Measurements from ENCODE around the gene PADI2. TPM values are rescaled to one million over a fixed set of nuclear protein-coding genes. Genes with fewer than 3 reads are reported as not detected.

The PADI2 gene
- total RNA-seq, 1 experiment from 2014 or later = 3.0 TPM

DNA sequence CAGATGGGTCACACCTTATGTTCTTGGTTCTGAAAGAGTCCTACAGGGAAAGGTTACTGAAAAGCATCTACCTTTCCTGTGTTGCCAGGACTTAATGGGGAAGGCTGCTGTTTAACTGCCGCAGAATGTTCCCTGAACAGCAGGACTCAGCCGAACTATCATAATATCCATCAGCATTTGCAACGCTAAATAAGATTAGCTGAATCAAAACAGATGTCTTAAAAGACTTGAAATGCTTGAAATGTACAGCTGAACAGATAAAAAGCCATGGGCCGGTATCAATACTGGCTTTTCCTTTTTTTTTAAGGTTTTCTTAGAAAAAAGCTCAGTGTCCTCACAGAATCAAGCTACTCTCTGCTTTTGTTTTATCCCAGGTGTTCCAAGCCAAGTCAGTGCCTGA lies 87.8 kb downstream of the PADI2 start:
- Histone ChIP-seq H2BK20ac (ENCODE audit: low read depth, low read length, poor library complexity, severe bottlenecking) (no peak overlapping the region), H3K27me3 (ENCODE audit: insufficient read depth, low read length) (no peaks in the 10 kb centered on the region), H3K27ac (ENCODE audit: insufficient read length, low read depth, low read length) (no peak overlapping the region), H3T11ph (ENCODE audit: low read length) (no peak overlapping the region), H3K56ac (ENCODE audit: insufficient read length, low read depth, low read length) (no peak overlapping the region), H3K23ac (ENCODE audit: insufficient read length, low read depth, low read length) (no peak overlapping the region), H2BK5ac (ENCODE audit: insufficient read length, low read length) (no peak overlapping the region), H4K20me1 (ENCODE audit: control insufficient read depth, insufficient read depth, insufficient read length) (no peaks in the 10 kb centered on the region), H3K79me2 (ENCODE audit: insufficient read depth, low read length) (no peaks in the 10 kb centered on the region), H3K4me1 (ENCODE audit: insufficient read depth, low read length) (no peaks in the 10 kb centered on the region), H4K5ac (ENCODE audit: insufficient read length, low read depth, low read length) (no peak overlapping the region), H4K91ac (ENCODE audit: insufficient read length, low read depth, low read length) (no peak overlapping the region), H2AFZ (ENCODE audit: low read length) (no peak overlapping the region), H2BK15ac (ENCODE audit: low read depth, low read length) (no peak overlapping the region), H4K8ac (replicated peaks; ENCODE audit: insufficient read length, low read depth, low read length) (no peak overlapping the region), H2BK12ac (ENCODE audit: insufficient read length, low read depth, low read length) (no peak overlapping the region), H3K18ac (ENCODE audit: insufficient read length, low read depth, low read length) (no peak overlapping the region), H3K23me2 (ENCODE audit: insufficient read length, low read depth, low read length, poor library complexity, severe bottlenecking) (no peaks in the 10 kb centered on the region), H2AK5ac (ENCODE audit: insufficient read length, low read length) (no peak overlapping the region), H3K9me3 (ENCODE audit: control insufficient read depth, low read depth, low read length) (no peaks in the 10 kb centered on the region), H3K4me2 (ENCODE audit: insufficient read depth, insufficient read length, low read length) (no peak overlapping the region), H3K14ac (ENCODE audit: insufficient read depth, low read length) (no peak overlapping the region), H2BK120ac (ENCODE audit: low read depth, low read length, poor library complexity, severe bottlenecking) (no peak overlapping the region), H3K79me1 (ENCODE audit: insufficient read depth, low read depth, low read length, poor library complexity, severe bottlenecking) (no peaks in the 10 kb centered on the region), H3K9ac (ENCODE audit: extremely low read depth, insufficient read length, low read length) (no peak overlapping the region), H3K4ac (ENCODE audit: low read depth, low read length) (no peak overlapping the region)
- no peak for DNase-seq
- TF ChIP-seq CTCF (conservative IDR thresholded peaks at IDR 0.05) = no peak
- Mint-ChIP-seq H3K27me3 (ENCODE audit: low read depth) (no peaks in the 10 kb centered on the region), H3K4me1 (peaks cover 0 to 4% of the 10 kb centered on the region in 2 experiments; a peak in 2 of 4 replicates), H3K4me3 (no peak overlapping the region), H3K9me3 (no peaks in the 10 kb centered on the region), H3K36me3 (ENCODE audit: insufficient read depth in 1 of 3, low read depth in 3 of 3) (peaks cover 13 to 47% (median 33%) of the 10 kb centered on the region in 3 experiments; a peak in 6 of 7 replicates), H3K27ac (no peak overlapping the region)
- no CpG with 5 or more reads among the region's 4 CpGs for WGBS (ENCODE audit: extremely low coverage, insufficient read length, low lambda C conversion rate)
